Neural progenitor cell (in vitro differentiated cells): ENCODE results near the gene BOLL. TPM values are rescaled to one million over a fixed set of nuclear protein-coding genes. Genes with fewer than 3 reads are reported as not detected.

Experiments used
- DNase-seq: peaks from one replicate; pipeline ENCODE4 v3.0.0-alpha.2; 2016; ENCODE audit warnings: low spot score
- H2AFZ ChIP-seq: fragments of 200-600 bp; sonication (generic); replicated peaks from 2 replicates; pipeline ENCODE4 v1.6.1; 2016; ENCODE audit warnings: antibody characterized with exemption
- H3F3A ChIP-seq: fragments of 200-600 bp; sonication (generic); 2 replicates; pipeline ENCODE4 v1.6.1; 2016; ENCODE audit warnings: antibody characterized with exemption, low read depth
- H3K27ac ChIP-seq: fragments of 200-600 bp; sonication (generic); 2 replicates; pipeline ENCODE4 v1.5.1; 2016; ENCODE audit warnings: mild to moderate bottlenecking
- H3K27me3 ChIP-seq: fragments of 200-600 bp; sonication (generic); 2 replicates; pipeline ENCODE4 v1.6.1; 2016; ENCODE audit warnings: mild to moderate bottlenecking, moderate library complexity
- H3K36me3 ChIP-seq: fragments of 200-600 bp; sonication (generic); 2 replicates; pipeline ENCODE4 v1.5.1; 2016
- H3K4me1 ChIP-seq: fragments of 200-600 bp; sonication (generic); 2 replicates; pipeline ENCODE4 v1.6.1; 2016; ENCODE audit warnings: mixed run types
- H3K4me2 ChIP-seq: fragments of 200-600 bp; sonication (generic); 2 replicates; pipeline ENCODE4 v1.6.1; 2016
- H3K4me3 ChIP-seq: fragments of 200-600 bp; sonication (generic); 2 replicates; pipeline ENCODE4 v1.5.1; 2016
- H3K79me2 ChIP-seq: fragments of 200-600 bp; sonication (generic); 2 replicates; pipeline ENCODE4 v1.6.1; 2016; ENCODE audit warnings: low read depth
- H3K9ac ChIP-seq: fragments of 200-600 bp; sonication (generic); 2 replicates; pipeline ENCODE4 v1.6.1; 2016
- H3K9me3 ChIP-seq: fragments of 200-600 bp; sonication (generic); 2 replicates; pipeline ENCODE4 v1.5.1; 2016; ENCODE audit warnings: low read depth
- H4K20me1 ChIP-seq: fragments of 200-600 bp; sonication (generic); 2 replicates; pipeline ENCODE4 v1.6.1; 2016; ENCODE audit warnings: low read depth
- H3K27ac Mint-ChIP-seq: 3 replicates; pipeline ENCODE4 v1.8.0; 2021; ENCODE audit warnings: mixed read lengths
- H3K27me3 Mint-ChIP-seq: 2 replicates; pipeline ENCODE4 v1.8.0; 2022; ENCODE audit warnings: low read depth, mild to moderate bottlenecking, inconsistent platforms, moderate library complexity, mixed read lengths; ENCODE audit not compliant: insufficient read depth
- H3K36me3 Mint-ChIP-seq: 3 replicates; pipeline ENCODE4 v1.8.0; 2021; ENCODE audit warnings: mixed read lengths
- H3K4me1 Mint-ChIP-seq: 3 replicates; pipeline ENCODE4 v1.8.0; 2021; ENCODE audit warnings: mixed read lengths
- H3K4me3 Mint-ChIP-seq: 3 replicates; pipeline ENCODE4 v1.8.0; 2021; ENCODE audit warnings: mild to moderate bottlenecking, moderate library complexity, mixed read lengths
- H3K9me3 Mint-ChIP-seq: 3 replicates; pipeline ENCODE4 v1.8.0; 2020; ENCODE audit warnings: mixed read lengths
- CTCF ChIP-seq: fragments of 200-600 bp; sonication (generic); IDR thresholded peaks from 2 replicates; pipeline ENCODE4 v1.5.1; 2017; ENCODE audit warnings: antibody characterized with exemption, mild to moderate bottlenecking
- EZH2 ChIP-seq: fragments of 200-600 bp; sonication (generic); IDR thresholded peaks from 2 replicates; pipeline ENCODE4 v1.6.1; 2017; ENCODE audit warnings: antibody characterized with exemption, mild to moderate bottlenecking, moderate library complexity
- EZH2phosphoT487 ChIP-seq: fragments of 200-600 bp; sonication (generic); IDR thresholded peaks from 2 replicates; pipeline ENCODE4 v1.6.1; 2017; ENCODE audit warnings: antibody characterized with exemption
- total RNA-seq: library from RNA; depleted of rRNA; stranded (reverse); fragments of >200 nt; gene quantifications from 2 replicates; pipeline ENCODE4 v1.2.3, GENCODE V29; 2015; ENCODE audit warnings: low replicate concordance

The BOLL gene
- total RNA-seq, 1 donor from 2014 or later = not detected

DNA sequence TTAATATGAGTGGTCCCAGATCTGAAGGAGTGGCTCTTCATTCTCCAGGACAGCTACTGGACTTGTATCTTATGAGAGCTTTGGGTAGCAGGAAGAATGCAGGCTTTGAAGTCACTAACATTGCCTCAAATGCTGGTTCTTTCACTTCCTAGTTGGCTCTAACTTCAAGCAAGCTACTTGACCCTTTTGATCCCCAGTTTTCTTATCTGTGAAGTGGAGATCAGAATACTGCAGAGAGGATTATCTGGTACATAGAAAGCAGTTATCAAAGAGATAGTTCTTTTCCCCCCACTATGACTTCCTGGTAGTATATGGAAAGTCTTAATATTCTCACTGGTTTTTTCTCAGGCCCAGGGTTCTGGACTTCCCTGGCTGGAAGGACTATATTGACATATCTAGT, 15.9 kb upstream of the BOLL start:
- Histone ChIP-seq H3K79me2 (no peaks in the 10 kb centered on the region), H3K27ac (no peak overlapping the region), H3F3A (peaks cover 14% of the 10 kb centered on the region), H3K9me3 (no peaks in the 10 kb centered on the region), H3K4me3 (no peak overlapping the region), H4K20me1 (peaks cover 11% of the 10 kb centered on the region), H3K27me3 (peaks cover 62% of the 10 kb centered on the region), H3K4me1 (peaks cover 4% of the 10 kb centered on the region), H3K36me3 (no peaks in the 10 kb centered on the region), H3K4me2 (no peak overlapping the region), H2AFZ (no peak overlapping the region), H3K9ac (no peak overlapping the region)
- H3K36me3 Mint-ChIP-seq = no peaks in the 10 kb centered on the region
- no peak for DNase-seq
- H3K4me3 Mint-ChIP-seq = no peak overlapping the region
- no peaks in the 10 kb centered on the region for H3K9me3 Mint-ChIP-seq
- TF ChIP-seq CTCF (no peak), EZH2 (no peak), EZH2phosphoT487 (no peak)
- H3K4me1 Mint-ChIP-seq = peaks cover 18% of the 10 kb centered on the region
- H3K27me3 Mint-ChIP-seq = peaks cover 22% of the 10 kb centered on the region
- H3K27ac Mint-ChIP-seq = no peak overlapping the region

DNA sequence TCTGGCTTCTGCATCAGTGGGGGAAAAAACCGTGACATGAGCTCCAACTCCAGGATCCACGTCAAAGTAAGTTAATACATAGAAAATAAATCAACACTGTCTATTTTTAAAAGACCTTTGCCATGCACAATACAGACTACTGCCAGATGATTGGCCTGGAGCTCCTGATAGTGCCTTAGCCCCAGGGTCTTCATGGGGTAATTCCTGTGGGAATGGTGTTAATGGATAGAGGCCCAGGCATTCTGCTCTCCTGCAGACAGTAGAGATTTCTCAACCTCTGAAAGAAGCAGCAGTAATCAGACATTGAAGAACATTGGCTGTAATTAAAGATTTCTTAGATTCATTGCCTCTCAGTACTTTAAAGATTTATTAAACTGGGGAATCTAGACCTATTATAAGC, 15.0 kb upstream of the BOLL start:
- Histone ChIP-seq H3K27ac (no peak overlapping the region), H4K20me1 (peaks cover 4% of the 10 kb centered on the region), H3K27me3 (peaks cover 53% of the 10 kb centered on the region), H3F3A (peaks cover 8% of the 10 kb centered on the region), H3K9ac (no peak overlapping the region), H3K79me2 (no peaks in the 10 kb centered on the region), H3K4me1 (peaks cover 4% of the 10 kb centered on the region), H2AFZ (no peak overlapping the region), H3K9me3 (no peaks in the 10 kb centered on the region), H3K4me3 (no peak overlapping the region), H3K4me2 (no peak overlapping the region), H3K36me3 (no peaks in the 10 kb centered on the region)
- TF ChIP-seq CTCF (no peak), EZH2 (no peak), EZH2phosphoT487 (no peak)
- H3K4me3 Mint-ChIP-seq = no peak overlapping the region
- peaks cover 11% of the 10 kb centered on the region for H3K4me1 Mint-ChIP-seq
- no peaks in the 10 kb centered on the region for H3K36me3 Mint-ChIP-seq
- no peak for DNase-seq
- H3K27ac Mint-ChIP-seq = no peak overlapping the region
- H3K27me3 Mint-ChIP-seq = peaks cover 14% of the 10 kb centered on the region
- peaks cover 3% of the 10 kb centered on the region for H3K9me3 Mint-ChIP-seq

- H3K9me3 ChIP-seq = no peaks in the 10 kb centered on the region
- H3K36me3 Mint-ChIP-seq = no peaks in the 10 kb centered on the region
- DNase-seq = no peak
- H3K27me3 ChIP-seq = peaks cover 44% of the 10 kb centered on the region
- no peak overlapping the region for H3K4me2 ChIP-seq
- peaks cover 8% of the 10 kb centered on the region for H3K4me1 Mint-ChIP-seq
- peaks cover 11% of the 10 kb centered on the region for H3K27me3 Mint-ChIP-seq
- no peak overlapping the region for H3K4me3 ChIP-seq
- no peak overlapping the region for H3K27ac Mint-ChIP-seq
- no peak for TF ChIP-seq EZH2
- no peak for TF ChIP-seq EZH2phosphoT487
- TF ChIP-seq CTCF = no peak
- H3K9ac ChIP-seq = no peak overlapping the region
- H3K9me3 Mint-ChIP-seq = peaks cover 5% of the 10 kb centered on the region
- no peaks in the 10 kb centered on the region for H3K79me2 ChIP-seq
- H3K27ac ChIP-seq = no peak overlapping the region
- peaks cover 3% of the 10 kb centered on the region for H3K4me1 ChIP-seq
- no peaks in the 10 kb centered on the region for H3K36me3 ChIP-seq
- no peak overlapping the region for H3K4me3 Mint-ChIP-seq
- H4K20me1 ChIP-seq = no peaks in the 10 kb centered on the region
- peaks cover 5% of the 10 kb centered on the region for H3F3A ChIP-seq
- no peak overlapping the region for H2AFZ ChIP-seq
These were observed 13.9 kb upstream of the BOLL start for GRCh38 chr2:197799068-197799467.
